Rectal smooth muscle tissue (tissue), 1 donor: ENCODE data around the gene LFNG.

Source experiments
- H3K27ac ChIP-seq: one replicate; pipeline ENCODE4 v1.7.0; 2013; ENCODE audit warnings: low read depth, low read length, inconsistent platforms
- H3K27me3 ChIP-seq: one replicate; pipeline ENCODE4 v1.7.0; 2013; ENCODE audit warnings: low read length; ENCODE audit not compliant: control insufficient read depth, insufficient read depth
- H3K36me3 ChIP-seq: one replicate; pipeline ENCODE4 v1.7.0; 2013; ENCODE audit warnings: low read length; ENCODE audit not compliant: control insufficient read depth, insufficient read depth
- H3K4me1 ChIP-seq: one replicate; pipeline ENCODE4 v1.7.0; 2013; ENCODE audit warnings: low read length; ENCODE audit not compliant: control insufficient read depth, insufficient read depth
- H3K4me3 ChIP-seq: one replicate; pipeline ENCODE4 v1.7.0; 2013; ENCODE audit warnings: low read length
- H3K9ac ChIP-seq: one replicate; pipeline ENCODE4 v1.7.0; 2013; ENCODE audit warnings: low read length

The LFNG gene

GRCh38 chr7:2500701-2501100 lies 18.9 kb upstream of the LFNG start:
- H3K4me3 ChIP-seq: no peak overlapping the region
- H3K27me3 ChIP-seq: peaks cover 6% of the 10 kb centered on the region
- H3K27ac ChIP-seq: no peak overlapping the region
- H3K4me1 ChIP-seq: no peaks in the 10 kb centered on the region
- no peaks in the 10 kb centered on the region for H3K36me3 ChIP-seq
- no peak overlapping the region for H3K9ac ChIP-seq

- no peaks in the 10 kb centered on the region for H3K36me3 ChIP-seq
- peaks cover 4% of the 10 kb centered on the region for H3K27me3 ChIP-seq
- H3K27ac ChIP-seq: no peak overlapping the region
- no peak overlapping the region for H3K9ac ChIP-seq
- no peaks in the 10 kb centered on the region for H3K4me1 ChIP-seq
- H3K4me3 ChIP-seq: no peak overlapping the region
Measured at GRCh38 chr7:2501947-2502646, 17.5 kb upstream of the LFNG start.

- Histone ChIP-seq H3K4me3 (no peak overlapping the region), H3K27me3 (no peaks in the 10 kb centered on the region), H3K9ac (no peak overlapping the region), H3K36me3 (no peaks in the 10 kb centered on the region), H3K27ac (no peak overlapping the region), H3K4me1 (no peaks in the 10 kb centered on the region)
Measured at GRCh38 chr7:2502647-2502966, 17.0 kb upstream of the LFNG start.

GRCh38 chr7:2503056-2503941 lies 16.3 kb upstream of the LFNG start:
- no peak overlapping the region for H3K27ac ChIP-seq
- H3K9ac ChIP-seq: no peak overlapping the region
- no peaks in the 10 kb centered on the region for H3K27me3 ChIP-seq

GRCh38 chr7:2504128-2504888 lies 15.3 kb upstream of the LFNG start:
- Histone ChIP-seq H3K4me3 (no peak overlapping the region), H3K27ac (no peak overlapping the region), H3K36me3 (no peaks in the 10 kb centered on the region), H3K9ac (no peak overlapping the region), H3K4me1 (no peaks in the 10 kb centered on the region), H3K27me3 (no peaks in the 10 kb centered on the region)

More at GRCh38 chr7:2503056-2503941, 16.3 kb upstream of the LFNG start:
- Histone ChIP-seq H3K36me3 (no peaks in the 10 kb centered on the region), H3K4me3 (no peak overlapping the region), H3K4me1 (no peaks in the 10 kb centered on the region)

- no peak overlapping the region for H3K9ac ChIP-seq
- no peaks in the 10 kb centered on the region for H3K27me3 ChIP-seq
- H3K27ac ChIP-seq: no peak overlapping the region
- no peaks in the 10 kb centered on the region for H3K4me1 ChIP-seq
- no peaks in the 10 kb centered on the region for H3K36me3 ChIP-seq
- no peak overlapping the region for H3K4me3 ChIP-seq
Measured at GRCh38 chr7:2504889-2505375, 14.6 kb upstream of the LFNG start.

GRCh38 chr7:2505401-2505800 lies 14.2 kb upstream of the LFNG start:
- Histone ChIP-seq H3K27me3 (no peaks in the 10 kb centered on the region), H3K27ac (no peak overlapping the region), H3K36me3 (no peaks in the 10 kb centered on the region), H3K4me1 (no peaks in the 10 kb centered on the region), H3K4me3 (no peak overlapping the region), H3K9ac (no peak overlapping the region)

- Histone ChIP-seq H3K36me3 (no peaks in the 10 kb centered on the region), H3K4me1 (no peaks in the 10 kb centered on the region), H3K27me3 (no peaks in the 10 kb centered on the region), H3K4me3 (no peak overlapping the region), H3K27ac (no peak overlapping the region), H3K9ac (no peak overlapping the region)
Measured at GRCh38 chr7:2507208-2507916, 12.2 kb upstream of the LFNG start.

GRCh38 chr7:2507917-2508306 lies 11.7 kb upstream of the LFNG start:
- Histone ChIP-seq H3K9ac (no peak overlapping the region), H3K4me1 (no peaks in the 10 kb centered on the region), H3K4me3 (no peak overlapping the region), H3K36me3 (no peaks in the 10 kb centered on the region), H3K27me3 (no peaks in the 10 kb centered on the region), H3K27ac (no peak overlapping the region)

- Histone ChIP-seq H3K4me1 (no peaks in the 10 kb centered on the region), H3K27ac (no peak overlapping the region), H3K36me3 (no peaks in the 10 kb centered on the region), H3K9ac (no peak overlapping the region), H3K4me3 (no peak overlapping the region), H3K27me3 (no peaks in the 10 kb centered on the region)
Measured at GRCh38 chr7:2508327-2509215, 11.0 kb upstream of the LFNG start.

- H3K4me3 ChIP-seq: no peak overlapping the region
- no peaks in the 10 kb centered on the region for H3K27me3 ChIP-seq
- H3K9ac ChIP-seq: no peak overlapping the region
- H3K27ac ChIP-seq: no peak overlapping the region
- no peaks in the 10 kb centered on the region for H3K36me3 ChIP-seq
- H3K4me1 ChIP-seq: no peaks in the 10 kb centered on the region
Measured at GRCh38 chr7:2509298-2509906, 10.2 kb upstream of the LFNG start.
